ENCODE data around the gene CARS2. TPM values are rescaled to one million over a fixed set of nuclear protein-coding genes. Genes with fewer than 3 reads are reported as not detected.

Gene CARS2
- total RNA-seq, 1 experiment from 2014 or later = 41.9 TPM

GRCh38 chr13:110662777-110663443 is 43.0 kb downstream of the CARS2 start:
- H4K91ac ChIP-seq (ENCODE audit: insufficient read length, low read depth, low read length) = no peak overlapping the region
- H3K4me2 ChIP-seq (ENCODE audit: insufficient read depth, insufficient read length, low read length) = no peak overlapping the region
- H2BK12ac ChIP-seq (ENCODE audit: insufficient read length, low read depth, low read length) = no peak overlapping the region
- no peak overlapping the region for H2BK120ac ChIP-seq (ENCODE audit: low read depth, low read length, poor library complexity, severe bottlenecking)
- no peaks in the 10 kb centered on the region for H3K23me2 ChIP-seq (ENCODE audit: insufficient read length, low read depth, low read length, poor library complexity, severe bottlenecking)
- H3K9me3 ChIP-seq (ENCODE audit: control insufficient read depth, low read depth, low read length) = peaks cover 10% of the 10 kb centered on the region
- Mint-ChIP-seq H3K4me1 (peaks cover 3% of the 10 kb centered on the region in 2 experiments; a peak in 2 of 4 replicates), H3K27me3 (ENCODE audit: low read depth) (no peaks in the 10 kb centered on the region), H3K36me3 (ENCODE audit: insufficient read depth in 1 of 3, low read depth in 3 of 3) (peaks cover 72 to 91% (median 86%) of the 10 kb centered on the region in 3 experiments), H3K27ac (no peak overlapping the region), H3K4me3 (no peak overlapping the region; a peak in 1 of 5 replicates), H3K9me3 (peaks cover 37 to 39% of the 10 kb centered on the region in 2 experiments)
- no peak overlapping the region for H3K18ac ChIP-seq (ENCODE audit: insufficient read length, low read depth, low read length)
- no CpG with 5 or more reads among the region's 16 CpGs for WGBS (ENCODE audit: extremely low coverage, insufficient read length, low lambda C conversion rate)
- H3K4ac ChIP-seq (ENCODE audit: low read depth, low read length) = no peak overlapping the region
- no peak overlapping the region for H3K14ac ChIP-seq (ENCODE audit: insufficient read depth, low read length)
- H2BK20ac ChIP-seq (ENCODE audit: low read depth, low read length, poor library complexity, severe bottlenecking) = no peak overlapping the region
- H3K79me2 ChIP-seq (ENCODE audit: insufficient read depth, low read length) = no peaks in the 10 kb centered on the region
- H4K8ac ChIP-seq (replicated peaks; ENCODE audit: insufficient read length, low read depth, low read length) = no peak overlapping the region
- H3K9ac ChIP-seq (ENCODE audit: extremely low read depth, insufficient read length, low read length) = no peak overlapping the region
- H3K56ac ChIP-seq (ENCODE audit: insufficient read length, low read depth, low read length) = no peak overlapping the region
- no peaks in the 10 kb centered on the region for H3K27me3 ChIP-seq (ENCODE audit: insufficient read depth, low read length)
- no peak overlapping the region for H4K5ac ChIP-seq (ENCODE audit: insufficient read length, low read depth, low read length)
- H3K23ac ChIP-seq (ENCODE audit: insufficient read length, low read depth, low read length) = no peak overlapping the region
- H2AK5ac ChIP-seq (ENCODE audit: insufficient read length, low read length) = no peak overlapping the region
- H4K20me1 ChIP-seq (ENCODE audit: control insufficient read depth, insufficient read depth, insufficient read length) = no peaks in the 10 kb centered on the region
- no peaks in the 10 kb centered on the region for H3K4me1 ChIP-seq (ENCODE audit: insufficient read depth, low read length)
- no peak overlapping the region for H2AFZ ChIP-seq (ENCODE audit: low read length)
- no peak for DNase-seq
- no peak overlapping the region for H3K27ac ChIP-seq (ENCODE audit: insufficient read length, low read depth, low read length)
- H3T11ph ChIP-seq (ENCODE audit: low read length) = no peak overlapping the region
- H3K79me1 ChIP-seq (ENCODE audit: insufficient read depth, low read depth, low read length, poor library complexity, severe bottlenecking) = no peaks in the 10 kb centered on the region
- TF ChIP-seq CTCF (conservative IDR thresholded peaks at IDR 0.05) = no peak
- no peak overlapping the region for H2BK15ac ChIP-seq (ENCODE audit: low read depth, low read length)
- no peak overlapping the region for H2BK5ac ChIP-seq (ENCODE audit: insufficient read length, low read length)
